ENCODE measurements around the gene TBL3.

TBL3 gene

DNA sequence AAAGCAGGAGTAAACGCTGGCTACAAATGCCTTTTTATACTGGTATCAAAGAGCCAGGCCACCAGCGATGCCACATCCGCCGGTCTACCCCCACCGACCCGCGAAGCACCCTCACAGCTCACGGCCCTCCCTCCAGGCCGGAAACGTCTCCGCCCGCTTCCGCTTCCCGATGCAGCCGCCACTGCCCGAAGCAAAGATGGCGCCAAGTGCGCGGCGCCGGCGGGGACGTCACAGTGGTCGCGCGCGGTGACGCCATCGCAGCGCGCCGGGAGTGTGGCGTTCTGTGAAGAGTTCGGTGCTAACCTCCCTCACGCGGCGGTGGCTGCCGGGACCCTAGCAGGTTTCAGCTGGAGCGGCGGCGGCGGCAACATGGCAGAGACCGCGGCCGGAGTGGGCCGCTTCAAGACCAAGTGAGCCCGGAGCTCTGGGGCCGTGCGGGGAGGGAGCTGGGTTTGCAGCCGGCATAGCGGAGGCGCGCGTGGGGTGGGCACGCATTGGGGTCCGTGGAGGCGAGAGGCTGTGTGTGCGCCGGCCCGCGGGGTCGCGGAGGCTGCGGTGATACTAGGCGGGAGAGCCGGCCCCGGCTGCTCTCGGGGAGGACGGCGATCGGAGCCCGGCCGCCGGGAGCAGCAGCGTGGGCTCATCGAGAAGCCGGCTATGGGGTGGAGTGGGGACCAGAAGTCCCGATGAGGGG is at the start of gene TBL3:
Gene TBL3 (plus strand): TSS at position 258 of the 694 bp plus-strand sequence. CDS start 112 bp downstream, at position 370.
- peak; percentile 95 for DNase-seq (ENCODE audit: extremely low spot score)

DNA sequence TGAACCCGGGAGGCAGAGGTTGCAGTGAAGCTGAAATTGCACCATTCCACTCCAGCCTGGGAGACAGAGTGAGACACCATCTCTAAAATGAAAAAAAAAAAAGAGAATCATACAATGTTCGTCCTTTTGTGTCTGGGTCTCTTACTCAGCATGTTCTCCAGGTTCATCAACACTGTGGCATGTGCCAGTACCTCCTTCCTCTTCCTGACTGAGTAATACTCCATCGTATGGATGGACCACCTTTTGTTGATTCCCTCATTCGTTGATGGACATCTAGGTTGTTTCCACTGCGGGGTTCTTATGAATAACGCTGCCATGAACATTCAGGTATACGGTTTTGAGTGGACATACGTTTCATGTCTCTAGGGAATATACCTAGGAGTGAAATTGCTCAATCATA is 49.5 kb upstream of the TBL3 start:
- CTCF ChIA-PET, result interaction anchor here (1.3 kb wide), 1 partner anchor 38 kb away, joined by 5 read pairs; no protein-coding TSS in a partner anchor
- TF ChIP-seq TARDBP (IDR thresholded peaks at IDR 0.05), result no peak
- TF ChIP-seq BHLHE40 (IDR thresholded peaks at IDR 0.05; ENCODE audit: borderline replicate concordance), result no peak
- no peak for TF ChIP-seq FOXM1 (IDR thresholded peaks at IDR 0.05; ENCODE audit: borderline replicate concordance)
- TF ChIP-seq, protein P1, sequence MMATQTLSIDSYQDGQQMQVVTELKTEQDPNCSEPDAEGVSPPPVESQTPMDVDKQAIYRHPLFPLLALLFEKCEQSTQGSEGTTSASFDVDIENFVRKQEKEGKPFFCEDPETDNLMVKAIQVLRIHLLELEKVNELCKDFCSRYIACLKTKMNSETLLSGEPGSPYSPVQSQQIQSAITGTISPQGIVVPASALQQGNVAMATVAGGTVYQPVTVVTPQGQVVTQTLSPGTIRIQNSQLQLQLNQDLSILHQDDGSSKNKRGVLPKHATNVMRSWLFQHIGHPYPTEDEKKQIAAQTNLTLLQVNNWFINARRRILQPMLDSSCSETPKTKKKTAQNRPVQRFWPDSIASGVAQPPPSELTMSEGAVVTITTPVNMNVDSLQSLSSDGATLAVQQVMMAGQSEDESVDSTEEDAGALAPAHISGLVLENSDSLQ (IDR thresholded peaks at IDR 0.05), result no peak
- TF ChIP-seq ARNT (IDR thresholded peaks at IDR 0.05), result no peak
- TF ChIP-seq CTBP1 (IDR thresholded peaks at IDR 0.05; ENCODE audit: borderline replicate concordance), result no peak
- no peak for TF ChIP-seq ELF4 (IDR thresholded peaks at IDR 0.05)
- no peak for TF ChIP-seq SP1 (IDR thresholded peaks at IDR 0.05)
- TF ChIP-seq NFRKB (IDR thresholded peaks at IDR 0.05), result no peak
- TF ChIP-seq L3MBTL2 (conservative IDR thresholded peaks at IDR 0.05), result no peak
- no peak for TF ChIP-seq FOXK2 (IDR thresholded peaks at IDR 0.05)
- TF ChIP-seq FOXA1 (IDR thresholded peaks at IDR 0.05), result no peak
- no peak for TF ChIP-seq LEF1 (IDR thresholded peaks at IDR 0.05; ENCODE audit: borderline replicate concordance)
- no peak for TF ChIP-seq HDGF (IDR thresholded peaks at IDR 0.05; ENCODE audit: borderline replicate concordance)
- no peak for DNase-seq (ENCODE audit: extremely low spot score)
- POLR2A ChIA-PET, result interaction anchor here (1.4 to 2.2 kb wide), 3 partner anchors 8 to 43 kb away, joined by 4 to 21 read pairs (median 8); partner anchors contain the start of gene RPS2

More for the DNA sequence above, at the start of gene TBL3:
- POLR2A ChIA-PET, result interaction anchor here (0.6 to 3.4 kb wide), 17 partner anchors 9 to 193 kb away, joined by 3 to 33 read pairs (median 4); partner anchors contain the start of genes GFER, MSRB1, NOXO1 and NUBP2
- CTCF ChIA-PET, result interaction anchor here (0.6 to 1.4 kb wide), 2 partner anchors 43 to 92 kb away, joined by 3 read pairs; no protein-coding TSS in a partner anchor
- TF ChIP-seq NFRKB (IDR thresholded peaks at IDR 0.05) (no peak), CTBP1 (IDR thresholded peaks at IDR 0.05; ENCODE audit: borderline replicate concordance) (no peak; the same call in none of the 2 replicates), ELF4 (IDR thresholded peaks at IDR 0.05) (peak; percentile 97), ARNT (IDR thresholded peaks at IDR 0.05) (no peak), BHLHE40 (IDR thresholded peaks at IDR 0.05; ENCODE audit: borderline replicate concordance) (no peak), FOXA1 (IDR thresholded peaks at IDR 0.05) (no peak), ZNF384 (IDR thresholded peaks at IDR 0.05) (no peak), LEF1 (IDR thresholded peaks at IDR 0.05; ENCODE audit: borderline replicate concordance) (peak; percentile 6; the same call in 1 of the 2 replicates), HDGF (IDR thresholded peaks at IDR 0.05; ENCODE audit: borderline replicate concordance) (no peak; the same call in 1 of the 2 replicates), FOXK2 (IDR thresholded peaks at IDR 0.05) (no peak), L3MBTL2 (conservative IDR thresholded peaks at IDR 0.05) (peak; percentile 71), TARDBP (IDR thresholded peaks at IDR 0.05) (no peak), FOXM1 (IDR thresholded peaks at IDR 0.05; ENCODE audit: borderline replicate concordance) (no peak), SUZ12 (IDR thresholded peaks at IDR 0.05) (no peak), SP1 (IDR thresholded peaks at IDR 0.05) (no peak)

DNA sequence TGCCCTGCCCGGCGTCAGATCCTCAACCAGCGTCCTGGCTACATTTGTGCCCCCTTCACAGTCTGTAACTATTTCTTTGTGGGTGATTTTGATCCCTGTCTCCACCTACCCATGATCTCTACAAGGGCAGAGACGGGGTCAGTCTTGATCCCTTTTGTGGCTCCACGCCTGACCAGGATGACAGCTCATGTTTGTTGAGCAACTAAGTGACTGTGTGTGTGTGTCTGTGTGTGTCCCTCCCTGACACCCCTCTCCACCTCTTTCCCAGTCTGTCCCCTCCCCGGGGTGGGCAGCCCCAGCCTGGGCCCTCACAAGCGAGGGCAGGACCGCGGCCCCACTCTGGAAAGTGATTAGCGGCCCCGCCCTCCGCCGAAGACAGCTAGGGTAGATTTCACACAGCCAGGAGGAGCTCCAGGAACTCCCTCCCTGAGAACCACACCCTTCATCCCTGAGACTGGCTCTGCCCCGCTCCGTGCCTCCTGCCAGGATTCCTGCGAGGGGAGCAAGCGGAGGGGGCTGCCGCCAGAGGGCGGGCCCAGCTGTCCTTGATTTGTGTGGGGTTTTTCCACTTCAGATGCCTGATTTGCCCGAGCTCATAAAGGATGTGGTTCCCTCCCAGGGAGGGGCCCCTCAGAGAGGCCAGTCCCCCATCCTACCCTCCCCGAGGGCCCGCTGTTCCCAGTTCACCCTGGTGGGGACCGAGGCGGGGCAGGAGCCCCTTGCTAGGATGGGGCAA is 48.4 kb upstream of the TBL3 start:
- POLR2A ChIA-PET, result interaction anchor here (0.9 to 2.2 kb wide), 9 partner anchors 9 to 84 kb away, joined by 3 to 21 read pairs (median 4); partner anchors contain the start of gene RPS2
- peak; percentile 37; the same call in 1 of the 2 replicates for TF ChIP-seq L3MBTL2 (conservative IDR thresholded peaks at IDR 0.05)
- TF ChIP-seq ARNT (IDR thresholded peaks at IDR 0.05), result no peak
- TF ChIP-seq TARDBP (IDR thresholded peaks at IDR 0.05), result no peak
- CTCF ChIA-PET, result interaction anchor here (0.6 to 2.0 kb wide), 16 partner anchors 13 to 99 kb away, joined by 3 to 19 read pairs (median 3); partner anchors contain the start of gene MSRB1
- peak; percentile 76 for DNase-seq (ENCODE audit: extremely low spot score)

DNA sequence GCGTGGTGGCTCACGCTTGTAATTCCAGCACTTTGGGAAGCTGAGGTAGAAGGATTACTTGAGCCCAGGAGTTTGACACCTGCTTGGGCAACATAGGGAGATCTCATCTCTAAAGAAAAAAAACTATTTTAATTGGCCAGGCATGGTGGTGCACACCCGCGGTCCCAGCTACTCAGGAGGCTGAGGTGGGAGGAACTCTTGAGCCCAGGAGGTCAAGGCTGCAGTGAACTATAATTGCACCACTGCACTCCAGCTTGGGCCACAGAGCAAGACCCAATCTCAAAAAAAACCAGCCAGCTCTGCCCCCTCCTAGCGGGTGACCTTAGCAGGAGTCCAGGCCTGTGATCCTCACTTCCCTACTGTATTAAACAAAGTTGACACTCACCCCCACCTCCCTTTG is 47.8 kb upstream of the TBL3 start:
- TF ChIP-seq SUZ12 (IDR thresholded peaks at IDR 0.05), result no peak
- TF ChIP-seq FOXK2 (IDR thresholded peaks at IDR 0.05), result no peak
- no peak for TF ChIP-seq LEF1 (IDR thresholded peaks at IDR 0.05; ENCODE audit: borderline replicate concordance)
- TF ChIP-seq, protein P1 (IDR thresholded peaks at IDR 0.05), result no peak
- TF ChIP-seq CTBP1 (IDR thresholded peaks at IDR 0.05; ENCODE audit: borderline replicate concordance), result no peak
- TF ChIP-seq SP1 (IDR thresholded peaks at IDR 0.05), result no peak
- TF ChIP-seq TARDBP (IDR thresholded peaks at IDR 0.05), result no peak
- TF ChIP-seq BHLHE40 (IDR thresholded peaks at IDR 0.05; ENCODE audit: borderline replicate concordance), result no peak
- TF ChIP-seq ARNT (IDR thresholded peaks at IDR 0.05), result no peak
- no peak for TF ChIP-seq NFRKB (IDR thresholded peaks at IDR 0.05)
- TF ChIP-seq FOXM1 (IDR thresholded peaks at IDR 0.05; ENCODE audit: borderline replicate concordance), result no peak
- no peak for TF ChIP-seq FOXA1 (IDR thresholded peaks at IDR 0.05)
- POLR2A ChIA-PET, result interaction anchor here (0.9 to 2.2 kb wide), 6 partner anchors 17 to 85 kb away, joined by 3 to 21 read pairs (median 3); partner anchors contain the start of gene RPS2
- no peak for DNase-seq (ENCODE audit: extremely low spot score)
- CTCF ChIA-PET, result interaction anchor here (0.7 to 2.0 kb wide), 8 partner anchors 13 to 60 kb away, joined by 3 to 19 read pairs (median 4); partner anchors contain the start of gene MSRB1

DNA sequence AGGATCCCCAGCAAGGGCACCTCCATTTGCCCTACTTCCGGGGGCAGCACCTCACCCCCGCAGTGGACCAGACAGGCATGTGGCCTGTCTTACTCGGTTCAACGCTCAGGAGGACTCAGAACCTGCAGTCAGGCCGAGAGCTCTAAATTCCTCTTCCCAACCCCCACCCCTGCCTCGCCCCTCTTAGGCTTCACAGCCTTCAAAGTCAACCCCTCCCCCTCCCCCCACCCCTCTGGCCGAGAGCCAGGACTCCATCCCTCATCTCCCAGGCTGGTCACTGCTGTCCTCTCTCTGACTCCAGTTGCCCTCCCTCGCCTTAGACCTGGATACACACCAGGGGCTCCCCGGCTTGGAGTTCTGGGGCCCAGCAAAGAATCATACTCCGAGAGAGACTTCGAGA is 45.6 kb upstream of the TBL3 start:
- TF ChIP-seq CTBP1 (IDR thresholded peaks at IDR 0.05; ENCODE audit: borderline replicate concordance), result no peak
- TF ChIP-seq BHLHE40 (IDR thresholded peaks at IDR 0.05; ENCODE audit: borderline replicate concordance), result no peak
- TF ChIP-seq NFRKB (IDR thresholded peaks at IDR 0.05), result no peak
- no peak for TF ChIP-seq HDGF (IDR thresholded peaks at IDR 0.05; ENCODE audit: borderline replicate concordance)
- TF ChIP-seq ARNT (IDR thresholded peaks at IDR 0.05), result no peak
- TF ChIP-seq FOXK2 (IDR thresholded peaks at IDR 0.05), result no peak
- no peak for TF ChIP-seq SP1 (IDR thresholded peaks at IDR 0.05)
- no peak for TF ChIP-seq FOXA1 (IDR thresholded peaks at IDR 0.05)
- no peak for TF ChIP-seq FOXM1 (IDR thresholded peaks at IDR 0.05; ENCODE audit: borderline replicate concordance)
- no peak for TF ChIP-seq LEF1 (IDR thresholded peaks at IDR 0.05; ENCODE audit: borderline replicate concordance)
- TF ChIP-seq SUZ12 (IDR thresholded peaks at IDR 0.05), result no peak
- no peak for TF ChIP-seq L3MBTL2 (conservative IDR thresholded peaks at IDR 0.05)
- TF ChIP-seq, protein P1 (IDR thresholded peaks at IDR 0.05), result no peak
- no peak for TF ChIP-seq ELF4 (IDR thresholded peaks at IDR 0.05)
- no peak for TF ChIP-seq ZNF384 (IDR thresholded peaks at IDR 0.05)
- no peak for TF ChIP-seq TARDBP (IDR thresholded peaks at IDR 0.05)
- ChIA-PET CTCF (interaction anchor here (0.8 kb wide), 2 partner anchors 14 to 48 kb away, joined by 3 to 4 read pairs; no protein-coding TSS in a partner anchor), POLR2A (interaction anchor here (1.7 kb wide), 1 partner anchor 39 kb away, joined by 7 read pairs; the partner anchor contains the start of gene RPS2)
- no peak for DNase-seq (ENCODE audit: extremely low spot score)

All from HEK293T (cell line).